Vagina (tissue), 2 donors: ENCODE measurements around the gene LALBA. TPM values are rescaled to one million over a fixed set of nuclear protein-coding genes. Genes with fewer than 3 reads are reported as not detected.
A peak's percentile ranks its signal among the peaks of the same experiment; 100 is the strongest.

Experiments used
- DNase-seq, 2 donors: peaks; one replicate each; pipeline ENCODE4 v3.0.0-alpha.2; 2017; ENCODE audit errors: extremely low spot score in 2 of 2
- H3K27ac ChIP-seq: fragments of 200-600 bp; sonication (generic); one replicate; pipeline ENCODE4 v1.5.1; 2019
- H3K27me3 ChIP-seq: fragments of 200-600 bp; sonication (generic); one replicate; pipeline ENCODE4 v1.5.1; 2019
- H3K36me3 ChIP-seq, 2 donors: fragments of 200-600 bp; sonication (generic); one replicate each; pipeline ENCODE4 v1.5.1; 2017 to 2019
- H3K4me1 ChIP-seq: fragments of 200-600 bp; sonication (generic); one replicate; pipeline ENCODE4 v1.5.1; 2019
- H3K4me3 ChIP-seq, 2 donors: fragments of 200-600 bp; sonication (generic); 1 replicate in 1 of 2; 2 replicates in 1 of 2; pipeline ENCODE4 v1.5.1; 2016 to 2019
- H3K9me3 ChIP-seq: fragments of 200-600 bp; sonication (generic); one replicate; pipeline ENCODE4 v1.5.1; 2019
- POLR2A ChIP-seq, 2 donors: fragments of 450-650 bp; IDR thresholded peaks; one replicate each; pipeline ENCODE4 v1.6.1; 2017; ENCODE audit warnings: antibody characterized with exemption in 2 of 2, mild to moderate bottlenecking in 2 of 2, moderate library complexity in 2 of 2
- POLR2AphosphoS5 ChIP-seq, 2 donors: sonication (generic); formaldehyde crosslinking; IDR thresholded peaks; one replicate each; pipeline ENCODE4 v1.9.0; 2017; ENCODE audit warnings: antibody characterized with exemption in 2 of 2, mild to moderate bottlenecking in 2 of 2, low read depth in 1 of 2; ENCODE audit not compliant: insufficient read depth in 1 of 2
- intact Hi-C: fragments of 100-400 bp; cut with DNase I; formaldehyde crosslinking; loops from one replicate; pipeline ENCODE4 v1.15.1; 2023
- total RNA-seq: library from RNA; depleted of rRNA; stranded (reverse); fragments of >200 nt; gene quantifications from one replicate; pipeline ENCODE4 v1.2.3, GENCODE V29; 2016
- TF ChIP-seq, protein P1 (sequence below), 3 experiments: fragments of 450-650 bp in 2 of 3; fragments of 200-600 bp in 1 of 3; sonication (generic) in 1 of 3; IDR thresholded peaks; one replicate each; pipeline ENCODE4 v1.5.1; 2017 to 2019; ENCODE audit warnings: antibody characterized with exemption in 3 of 3, mild to moderate bottlenecking in 2 of 3, moderate library complexity in 2 of 3

LALBA gene
- total RNA-seq, 1 donor from 2014 or later = not detected

DNA sequence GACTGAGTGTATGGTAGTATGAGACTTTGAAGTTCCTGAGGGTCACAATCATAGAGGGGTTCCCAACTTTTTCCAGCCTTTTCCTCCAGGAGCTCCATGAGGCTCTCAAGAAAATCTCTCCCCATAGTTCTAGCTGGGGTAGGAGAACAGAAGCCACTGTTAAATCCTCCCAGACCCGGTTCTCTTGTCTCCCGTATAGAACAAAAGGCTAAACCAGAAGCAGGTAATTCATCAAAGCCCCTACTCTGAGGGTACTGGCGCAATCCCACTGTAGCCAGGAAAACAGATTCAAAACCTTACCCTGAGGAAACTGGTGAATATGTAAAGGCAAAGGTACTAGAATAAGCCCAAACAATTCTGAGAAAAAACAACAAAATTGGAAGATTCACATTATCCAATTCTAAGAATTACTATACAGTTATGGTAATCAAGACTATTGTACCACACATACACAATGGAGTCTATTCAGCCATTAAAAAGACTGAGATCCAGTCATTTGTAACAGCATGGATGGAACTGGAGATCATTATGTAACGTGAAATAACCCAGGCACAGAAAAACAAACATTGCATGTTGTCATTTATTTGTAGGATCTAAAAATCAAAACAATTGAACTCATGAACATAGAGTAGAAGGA lies 23.9 kb downstream of the LALBA start:
- TF ChIP-seq POLR2A (IDR thresholded peaks at IDR 0.05) = no peak
- TF ChIP-seq, protein P1, sequence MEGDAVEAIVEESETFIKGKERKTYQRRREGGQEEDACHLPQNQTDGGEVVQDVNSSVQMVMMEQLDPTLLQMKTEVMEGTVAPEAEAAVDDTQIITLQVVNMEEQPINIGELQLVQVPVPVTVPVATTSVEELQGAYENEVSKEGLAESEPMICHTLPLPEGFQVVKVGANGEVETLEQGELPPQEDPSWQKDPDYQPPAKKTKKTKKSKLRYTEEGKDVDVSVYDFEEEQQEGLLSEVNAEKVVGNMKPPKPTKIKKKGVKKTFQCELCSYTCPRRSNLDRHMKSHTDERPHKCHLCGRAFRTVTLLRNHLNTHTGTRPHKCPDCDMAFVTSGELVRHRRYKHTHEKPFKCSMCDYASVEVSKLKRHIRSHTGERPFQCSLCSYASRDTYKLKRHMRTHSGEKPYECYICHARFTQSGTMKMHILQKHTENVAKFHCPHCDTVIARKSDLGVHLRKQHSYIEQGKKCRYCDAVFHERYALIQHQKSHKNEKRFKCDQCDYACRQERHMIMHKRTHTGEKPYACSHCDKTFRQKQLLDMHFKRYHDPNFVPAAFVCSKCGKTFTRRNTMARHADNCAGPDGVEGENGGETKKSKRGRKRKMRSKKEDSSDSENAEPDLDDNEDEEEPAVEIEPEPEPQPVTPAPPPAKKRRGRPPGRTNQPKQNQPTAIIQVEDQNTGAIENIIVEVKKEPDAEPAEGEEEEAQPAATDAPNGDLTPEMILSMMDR (IDR thresholded peaks at IDR 0.05) = no peak
- no peak for TF ChIP-seq POLR2AphosphoS5 (IDR thresholded peaks at IDR 0.05; ENCODE audit: insufficient read depth in 1 of 2, low read depth in 1 of 2)
- DNase-seq = no peak
- intact Hi-C loops = no loop called here
- Histone ChIP-seq H3K27me3 (no peaks in the 10 kb centered on the region), H3K4me1 (no peaks in the 10 kb centered on the region), H3K27ac (no peak overlapping the region), H3K4me3 (no peak overlapping the region), H3K9me3 (no peaks in the 10 kb centered on the region), H3K36me3 (no peaks in the 10 kb centered on the region)

DNA sequence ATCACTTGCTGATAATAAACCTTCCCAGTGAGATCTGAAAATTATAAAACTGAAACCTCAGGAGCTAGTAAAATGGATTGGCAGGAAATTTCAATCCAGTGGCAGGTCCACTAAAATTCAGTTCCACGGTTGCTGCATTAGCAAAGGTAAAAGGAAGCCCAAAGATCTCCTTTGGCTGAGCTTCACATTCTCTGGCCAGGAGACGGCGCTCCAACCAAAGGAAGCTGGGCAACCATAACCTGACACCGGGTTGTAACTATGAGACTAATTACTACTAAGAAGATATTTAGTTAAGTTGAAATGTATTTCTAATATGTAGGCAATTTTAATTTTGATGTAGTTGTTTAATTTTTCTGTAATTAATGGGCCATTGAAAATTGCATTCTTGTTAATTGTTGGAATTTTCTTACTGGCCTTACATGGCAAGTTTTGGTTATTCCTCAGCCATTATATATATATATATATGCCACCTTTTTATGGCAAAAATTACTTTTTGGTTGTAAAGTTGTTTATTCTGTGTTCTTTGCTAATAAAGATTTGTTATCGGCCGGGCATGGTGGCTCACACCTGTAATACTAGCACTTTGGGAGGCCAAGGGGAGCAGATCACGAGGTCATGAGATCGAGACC lies 27.4 kb downstream of the LALBA start:
- H3K4me3 ChIP-seq = no peak overlapping the region
- H3K27ac ChIP-seq = no peak overlapping the region
- no peak for DNase-seq
- intact Hi-C loops = no loop called here
- H3K9me3 ChIP-seq = no peaks in the 10 kb centered on the region
- no peaks in the 10 kb centered on the region for H3K4me1 ChIP-seq
- TF ChIP-seq, protein P1 (IDR thresholded peaks at IDR 0.05) = peak in 1 of 3 experiments; percentile 28
- TF ChIP-seq POLR2AphosphoS5 (IDR thresholded peaks at IDR 0.05; ENCODE audit: insufficient read depth in 1 of 2, low read depth in 1 of 2) (no peak), POLR2A (IDR thresholded peaks at IDR 0.05) (no peak)
- no peaks in the 10 kb centered on the region for H3K36me3 ChIP-seq
- H3K27me3 ChIP-seq = no peaks in the 10 kb centered on the region

DNA sequence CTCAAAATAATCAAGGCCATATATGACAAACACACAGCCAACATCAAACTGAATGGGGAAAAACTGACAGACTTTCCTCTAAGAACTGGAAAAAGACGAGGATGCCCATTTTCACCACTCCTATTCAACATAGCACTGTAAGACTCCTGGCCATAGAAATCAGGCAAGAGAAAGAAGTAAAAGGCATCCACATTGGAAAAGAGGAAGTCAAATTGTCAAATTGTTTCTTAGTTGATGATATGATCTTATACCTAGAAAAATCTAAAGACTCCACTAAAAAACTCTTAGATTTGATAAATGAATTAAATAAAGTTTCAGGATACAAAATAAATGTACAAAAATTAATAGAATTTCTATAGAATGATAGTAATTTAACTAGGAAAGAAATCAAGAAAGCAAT lies 33.2 kb downstream of the LALBA start:
- no peak for DNase-seq
- TF ChIP-seq POLR2A (IDR thresholded peaks at IDR 0.05) (no peak), POLR2AphosphoS5 (IDR thresholded peaks at IDR 0.05; ENCODE audit: insufficient read depth in 1 of 2, low read depth in 1 of 2) (no peak)
- TF ChIP-seq, protein P1 (IDR thresholded peaks at IDR 0.05) = no peak
- Histone ChIP-seq H3K36me3 (no peaks in the 10 kb centered on the region), H3K4me1 (no peaks in the 10 kb centered on the region), H3K4me3 (no peak overlapping the region), H3K9me3 (no peaks in the 10 kb centered on the region), H3K27ac (no peak overlapping the region), H3K27me3 (no peaks in the 10 kb centered on the region)
- intact Hi-C loops = no loop called here

DNA sequence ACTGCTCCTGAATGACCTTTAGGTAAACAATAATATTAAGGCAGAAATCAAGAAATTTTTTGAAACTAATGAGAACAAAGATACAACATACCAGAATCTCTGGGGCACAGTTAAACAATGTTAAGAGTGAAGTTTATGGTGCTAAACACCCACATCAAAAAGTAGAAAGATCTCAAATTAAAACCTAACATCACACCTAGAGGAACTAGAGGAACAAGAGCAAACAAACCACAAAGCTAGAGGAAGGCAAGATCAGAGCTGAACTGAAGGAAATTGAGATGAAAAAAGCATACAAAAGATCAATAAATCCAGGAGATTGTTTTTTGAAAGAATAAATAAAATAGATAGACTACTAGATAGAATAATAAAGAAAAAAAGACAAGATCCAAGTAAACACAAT lies 37.2 kb downstream of the LALBA start:
- intact Hi-C loops = no loop called here

More for the DNA sequence above, 37.2 kb downstream of the LALBA start:
- H3K4me1 ChIP-seq = no peaks in the 10 kb centered on the region
- H3K9me3 ChIP-seq = no peaks in the 10 kb centered on the region
- TF ChIP-seq POLR2A (IDR thresholded peaks at IDR 0.05) = no peak
- no peak for TF ChIP-seq POLR2AphosphoS5 (IDR thresholded peaks at IDR 0.05; ENCODE audit: insufficient read depth in 1 of 2, low read depth in 1 of 2)
- TF ChIP-seq, protein P1 (IDR thresholded peaks at IDR 0.05) = no peak
- no peak overlapping the region for H3K4me3 ChIP-seq
- no peaks in the 10 kb centered on the region for H3K36me3 ChIP-seq
- no peak overlapping the region for H3K27ac ChIP-seq
- no peak for DNase-seq
- H3K27me3 ChIP-seq = no peaks in the 10 kb centered on the region
